GM18526 (cell line): ENCODE measurements around the gene LDB2.

ENCODE experiments used
- POLR2A ChIP-seq: IDR thresholded peaks from 3 replicates; pipeline ENCODE4 v1.6.1; 2011; ENCODE audit not compliant: insufficient read length; ENCODE audit errors: extremely low read depth

Gene LDB2

GRCh38 chr4:16765546-16765945 lies 132.9 kb downstream of the LDB2 start:
- no peak for TF ChIP-seq POLR2A

- TF ChIP-seq POLR2A: no peak
Observed at GRCh38 chr4:16764622-16765021, 133.8 kb downstream of the LDB2 start.

- no peak for TF ChIP-seq POLR2A
Observed at GRCh38 chr4:16760617-16761363, 137.7 kb downstream of the LDB2 start.

GRCh38 chr4:16759931-16760582 lies 138.4 kb downstream of the LDB2 start:
- TF ChIP-seq POLR2A: no peak

GRCh38 chr4:16758816-16759215 lies 139.6 kb downstream of the LDB2 start:
- no peak for TF ChIP-seq POLR2A

GRCh38 chr4:16758255-16758654 lies 140.2 kb downstream of the LDB2 start:
- TF ChIP-seq POLR2A: no peak

- no peak for TF ChIP-seq POLR2A
Observed at GRCh38 chr4:16757080-16757521, 141.3 kb downstream of the LDB2 start.

- no peak for TF ChIP-seq POLR2A
Observed at GRCh38 chr4:16754104-16754503, 144.3 kb downstream of the LDB2 start.

- TF ChIP-seq POLR2A: no peak
Observed at GRCh38 chr4:16752150-16752549, 146.3 kb downstream of the LDB2 start.

- no peak for TF ChIP-seq POLR2A
Observed at GRCh38 chr4:16750882-16751642, 147.4 kb downstream of the LDB2 start.

- TF ChIP-seq POLR2A: no peak
Observed at GRCh38 chr4:16750216-16750615, 148.2 kb downstream of the LDB2 start.

GRCh38 chr4:16745887-16746286 lies 152.6 kb downstream of the LDB2 start:
- TF ChIP-seq POLR2A: no peak

- no peak for TF ChIP-seq POLR2A
Observed at GRCh38 chr4:16745009-16745635, 153.3 kb downstream of the LDB2 start.

GRCh38 chr4:16741287-16741686 lies 157.2 kb downstream of the LDB2 start:
- TF ChIP-seq POLR2A: no peak

- no peak for TF ChIP-seq POLR2A
Observed at GRCh38 chr4:16739997-16740624, 158.3 kb downstream of the LDB2 start.

GRCh38 chr4:16738558-16738957 lies 159.9 kb downstream of the LDB2 start:
- TF ChIP-seq POLR2A: no peak

GRCh38 chr4:16733509-16733908 lies 164.9 kb downstream of the LDB2 start:
- no peak for TF ChIP-seq POLR2A
